NOMO-1 treated with DMSO at 0.1 percent for 48 hours (cell line): ENCODE data around the gene ZRANB1.

Experiments used
- DNase-seq: peaks from one replicate; lab custom pipeline; 2025; ENCODE audit not compliant: unreplicated experiment; lab: John Stamatoyannopoulos, UW

Gene ZRANB1

GRCh38 chr10:125033146-125033924, 91.4 kb downstream of the ZRANB1 start:
- DNase-seq, result no peak

- DNase-seq, result no peak
Measured at GRCh38 chr10:125034675-125035074, 92.8 kb downstream of the ZRANB1 start.

DNA sequence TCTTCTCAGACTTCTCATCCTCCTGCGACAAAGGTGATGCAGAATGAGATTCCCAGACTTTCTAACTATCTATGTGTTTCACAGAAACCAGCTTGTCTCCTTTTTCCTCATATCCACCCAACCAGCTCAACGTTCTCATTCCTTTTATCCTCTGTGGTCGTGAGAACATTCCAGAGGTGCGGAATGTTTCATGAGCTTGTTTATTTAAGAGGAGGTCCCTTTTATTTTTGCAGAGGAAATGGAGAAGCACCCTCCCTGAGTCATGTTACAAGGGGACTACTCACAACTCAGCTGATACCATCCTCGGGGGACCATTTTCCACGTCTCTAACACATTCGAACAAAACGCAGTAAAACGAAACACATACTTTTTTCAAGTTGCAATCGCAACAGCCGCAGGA, 93.2 kb downstream of the ZRANB1 start:
- no peak for DNase-seq

DNA sequence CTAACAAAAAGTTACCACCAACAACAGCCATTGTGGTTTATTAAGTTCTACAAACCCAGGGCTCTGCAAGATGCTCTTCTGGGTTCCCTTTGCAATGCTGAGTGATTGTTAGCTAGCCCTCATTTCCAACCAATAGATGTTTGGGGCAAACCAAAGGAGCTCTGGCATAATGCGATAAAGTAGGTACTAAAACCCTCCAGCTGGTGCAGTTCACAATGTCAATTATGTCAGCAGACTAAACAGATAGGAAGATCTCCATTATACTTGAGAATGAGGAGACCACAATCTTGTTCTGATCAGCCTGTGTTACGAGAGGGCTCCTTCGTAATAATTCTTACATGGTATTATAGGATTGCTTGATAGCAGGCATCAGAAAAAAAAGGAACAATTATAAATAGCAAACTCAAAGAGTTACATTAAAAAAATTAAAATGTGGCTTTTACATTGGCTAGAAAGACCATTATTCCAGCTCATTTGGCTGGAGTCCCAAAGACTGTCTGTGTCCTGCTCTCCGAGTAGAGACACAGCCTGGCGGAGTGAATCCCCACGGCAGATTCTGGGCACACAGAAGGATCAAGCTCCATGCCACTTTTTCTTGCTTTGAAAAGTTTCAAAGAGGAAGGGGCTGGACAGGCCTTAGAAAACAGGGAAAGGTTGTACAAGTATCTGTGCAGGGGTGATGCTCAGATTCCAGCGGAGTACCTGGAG, 93.8 kb downstream of the ZRANB1 start:
- no peak for DNase-seq

- DNase-seq, result no peak
Measured at GRCh38 chr10:125037145-125037877, 95.4 kb downstream of the ZRANB1 start.
